GM19468 (cell line): Measurements from ENCODE around the gene GNPTG.

Source experiments
- ATAC-seq: cut with Tn5 transposase; IDR thresholded peaks from one replicate; pipeline ENCODE4 v1.9.1; 2021; ENCODE audit warnings: mild to moderate bottlenecking, moderate library complexity, moderate number of reproducible peaks; ENCODE audit not compliant: unreplicated experiment; ENCODE audit errors: extremely low read depth

GNPTG gene

DNA sequence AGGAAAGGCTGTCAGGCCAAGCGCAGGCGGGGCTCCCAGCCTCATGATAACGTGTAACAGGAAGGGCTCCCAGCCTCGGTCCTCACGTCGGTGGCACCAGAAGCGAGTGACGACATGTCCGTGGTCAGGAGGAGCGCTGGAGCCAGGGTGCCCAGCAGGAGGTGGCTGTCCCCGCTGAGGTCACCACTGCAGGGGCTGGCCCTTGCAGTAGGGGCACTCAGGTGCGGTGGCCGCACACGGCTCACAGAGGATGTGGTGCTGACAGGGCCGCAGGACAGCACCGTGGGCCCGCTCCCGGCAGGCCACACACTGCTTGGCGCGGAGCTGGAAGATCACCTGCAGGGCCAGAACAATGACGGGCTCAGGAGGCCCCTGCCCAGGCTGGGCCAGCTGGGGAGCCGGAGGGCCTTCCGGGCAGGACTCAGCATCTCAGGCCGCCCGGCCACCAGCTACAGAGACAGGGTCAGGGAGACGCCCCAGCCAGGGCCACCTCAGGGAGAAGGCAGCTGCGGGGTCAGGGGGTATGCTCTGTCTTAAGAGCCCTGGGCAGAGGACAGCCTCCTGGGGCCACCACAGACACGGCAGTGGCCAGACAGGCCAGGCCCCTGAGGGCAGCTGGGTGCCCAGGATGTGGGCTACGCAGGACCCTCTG lies 14.5 kb downstream of the GNPTG start:
- no peak for ATAC-seq

DNA sequence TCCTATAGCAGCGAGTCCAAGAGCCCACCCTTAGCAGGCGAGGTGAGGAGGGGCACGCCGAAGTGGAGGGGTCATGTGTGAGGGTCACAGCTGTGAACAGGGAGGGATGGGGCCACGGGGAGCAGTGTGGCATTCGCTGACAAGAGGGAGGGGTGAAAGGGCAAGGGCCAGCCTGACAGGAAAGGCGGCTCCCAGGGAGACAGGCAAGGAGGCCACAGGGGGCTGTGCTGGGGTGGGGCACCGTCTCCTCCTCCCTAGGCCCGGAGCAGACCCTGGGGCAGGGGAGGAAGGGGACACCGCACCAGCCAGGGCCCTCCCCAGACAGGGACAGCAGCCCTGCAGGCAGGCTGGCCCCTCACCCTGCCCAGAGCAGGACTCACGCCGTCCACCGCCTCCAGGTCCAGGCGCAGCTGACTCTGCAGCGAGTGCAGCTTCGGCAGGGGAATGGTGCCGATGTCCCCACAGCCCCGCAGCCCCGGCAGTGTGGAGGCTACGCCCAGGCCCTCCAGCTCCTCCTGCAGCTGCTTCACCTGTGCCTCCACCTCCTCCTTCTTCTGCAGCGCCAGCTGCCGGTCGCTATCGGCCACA lies 15.1 kb downstream of the GNPTG start:
- ATAC-seq: no peak

DNA sequence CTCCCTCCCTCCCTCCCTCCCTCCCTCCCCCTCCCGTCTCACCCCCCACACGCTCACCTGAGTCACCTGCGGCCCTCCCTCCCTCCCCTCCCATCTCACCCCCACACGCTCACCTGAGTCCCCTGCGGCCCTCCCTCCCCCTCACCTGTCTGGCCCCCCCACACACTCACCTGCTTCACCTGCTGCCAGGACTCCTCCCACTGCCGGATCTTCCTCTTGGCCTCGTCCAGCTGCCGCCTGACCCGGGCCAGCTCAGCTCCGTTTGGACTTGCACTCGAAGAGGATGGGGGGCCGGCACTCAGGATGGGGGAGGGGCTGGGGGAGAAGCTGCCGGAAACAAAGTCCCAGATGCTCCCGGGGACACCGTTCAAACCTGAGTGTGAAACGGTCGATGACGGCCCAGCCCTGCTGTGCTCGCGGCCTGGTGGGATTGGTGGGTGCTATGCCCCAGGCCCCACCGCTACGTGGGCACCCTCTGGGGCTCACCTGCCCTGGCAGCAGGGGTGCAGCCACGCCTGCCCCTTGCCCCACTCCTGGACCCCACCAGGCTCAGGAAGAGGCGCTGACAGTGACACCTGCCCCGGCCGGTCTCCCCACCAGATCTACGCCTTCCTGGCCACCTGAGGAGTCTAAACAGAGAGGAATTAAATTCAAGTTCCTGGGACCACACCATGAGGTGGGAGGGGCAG lies 15.9 kb downstream of the GNPTG start:
- no peak for ATAC-seq

DNA sequence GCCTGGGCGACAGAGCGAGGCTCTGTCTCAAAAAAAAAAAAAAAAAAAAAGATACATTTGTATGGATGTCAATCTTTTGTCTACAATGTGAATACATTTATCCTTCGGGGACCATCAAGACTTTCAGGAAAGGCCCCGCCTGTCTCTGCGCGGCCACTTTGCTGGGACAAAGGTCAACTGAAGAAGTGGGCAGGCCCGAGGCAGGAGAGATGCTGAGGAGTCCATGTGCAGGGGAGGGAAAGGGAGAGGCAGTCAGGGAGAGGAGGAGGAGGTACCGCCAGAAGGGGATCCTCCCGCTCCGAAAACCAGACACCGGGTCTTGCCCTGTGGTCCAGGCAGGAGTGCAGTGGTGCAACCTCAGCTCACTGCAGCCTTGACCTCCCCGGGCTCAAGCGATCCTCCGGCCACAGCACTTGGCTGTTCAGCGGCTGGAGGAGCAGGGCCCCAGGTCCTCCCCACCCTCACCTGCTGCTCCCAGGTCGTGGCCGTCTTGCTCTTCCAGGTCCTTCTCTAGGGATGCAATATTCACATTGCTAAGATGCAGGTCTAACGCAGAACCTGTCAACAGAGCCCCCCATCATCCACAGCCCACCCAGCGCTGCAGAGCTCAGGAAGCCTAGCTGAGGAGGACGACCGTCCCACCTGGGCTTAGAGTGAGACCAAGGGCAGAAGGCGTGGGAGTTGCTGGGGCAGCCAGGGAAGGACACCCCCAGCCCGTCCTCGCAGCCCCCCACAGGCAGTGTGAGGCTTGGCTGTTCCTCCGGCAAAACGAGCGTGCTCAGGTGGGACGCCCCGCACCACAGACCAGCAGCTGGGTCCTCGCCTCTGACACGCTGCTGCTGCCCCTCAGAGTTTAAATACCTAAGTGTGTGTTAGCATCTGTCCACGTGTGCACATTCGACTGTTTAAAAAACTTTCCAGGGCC lies 19.6 kb downstream of the GNPTG start:
- no peak for ATAC-seq

DNA sequence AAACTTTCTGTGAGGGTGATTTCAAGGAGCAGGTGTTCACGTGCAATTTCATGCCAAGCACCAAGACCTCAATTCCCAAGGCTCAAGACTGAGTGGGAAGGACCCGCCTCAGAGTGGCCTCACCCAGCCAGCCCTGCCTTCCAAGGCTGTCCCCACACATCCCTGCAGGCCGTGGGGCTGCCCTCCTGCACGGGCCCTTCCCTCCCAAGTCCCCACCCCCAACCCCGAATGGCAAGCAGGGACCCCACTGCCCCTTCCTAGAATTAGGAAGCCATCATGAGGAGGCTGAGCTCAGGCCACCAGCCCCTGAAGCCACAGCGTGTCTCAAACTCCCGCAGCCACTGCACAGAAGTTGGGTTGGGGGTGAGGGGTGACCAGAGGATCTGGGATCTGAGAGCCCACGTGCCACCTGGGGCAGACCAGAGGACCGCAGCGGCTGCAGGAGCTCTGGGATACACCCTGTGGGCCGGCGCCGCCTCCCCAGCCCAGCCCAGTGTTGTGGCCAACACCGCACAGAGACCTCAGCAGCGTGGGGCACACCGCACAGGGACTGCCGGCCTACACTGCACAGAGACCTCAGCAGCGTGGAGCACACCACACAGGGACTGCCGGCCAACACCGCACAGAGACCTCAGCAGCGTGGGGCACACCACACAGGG lies 20.7 kb downstream of the GNPTG start:
- ATAC-seq: no peak

DNA sequence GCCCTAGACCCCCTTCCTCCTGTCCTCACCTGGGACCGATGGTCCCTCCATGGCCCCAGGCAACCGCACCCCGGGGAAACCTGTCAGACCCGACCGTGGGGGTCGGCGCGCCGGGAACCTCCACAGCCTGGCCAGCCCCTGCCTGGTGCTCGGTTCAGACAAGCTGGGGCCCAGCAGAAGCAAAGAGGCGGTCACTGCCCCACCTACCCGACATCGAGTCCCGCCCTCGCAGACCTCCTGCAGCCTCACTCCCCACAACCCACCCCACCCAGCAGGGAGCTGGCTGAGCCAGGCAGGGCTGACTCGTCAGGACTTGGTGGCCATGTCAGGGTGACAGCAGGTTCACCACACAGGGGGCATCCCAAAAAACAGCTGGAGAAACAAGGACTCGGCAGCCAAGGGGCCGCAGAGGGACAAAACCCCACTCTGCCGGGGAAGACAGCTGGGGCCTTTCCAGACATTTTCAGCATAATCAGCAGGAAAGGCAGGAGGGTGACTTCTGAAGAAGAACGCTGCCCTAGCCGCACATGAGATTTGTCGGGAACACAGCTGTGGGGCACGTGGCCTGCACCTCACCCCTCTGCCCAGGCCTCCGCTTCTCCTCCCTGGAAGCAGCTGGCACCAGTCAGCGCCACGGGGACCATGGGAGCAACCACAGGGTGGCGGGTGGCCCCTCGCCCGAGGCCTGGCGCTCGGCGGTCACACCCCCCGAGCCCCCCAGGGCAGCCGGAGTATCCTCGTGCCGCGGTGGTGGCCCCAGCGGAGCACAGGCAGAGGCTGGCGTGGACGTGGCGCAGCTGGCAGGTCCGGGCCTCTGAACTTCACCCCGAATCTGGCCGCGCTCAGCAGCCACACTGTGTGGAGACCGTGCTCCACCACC lies 22.9 kb downstream of the GNPTG start:
- ATAC-seq: no peak

DNA sequence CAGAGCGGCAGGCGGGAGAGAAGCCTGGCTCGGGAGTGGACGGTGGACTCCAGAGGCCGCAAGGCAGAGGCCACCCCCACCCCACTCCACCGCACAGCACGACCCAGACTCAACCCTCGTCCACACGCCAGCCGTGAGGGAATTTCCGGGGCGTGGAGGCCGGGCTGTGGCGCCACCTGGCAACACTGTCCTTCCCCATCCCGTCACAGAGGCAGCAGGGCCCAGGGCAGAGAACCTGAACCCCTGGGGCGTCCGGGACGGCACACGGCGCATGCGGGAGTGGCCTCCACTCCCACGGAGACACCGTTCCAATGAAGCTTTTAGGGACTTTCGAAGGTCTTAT lies 23.5 kb downstream of the GNPTG start:
- ATAC-seq: no peak

DNA sequence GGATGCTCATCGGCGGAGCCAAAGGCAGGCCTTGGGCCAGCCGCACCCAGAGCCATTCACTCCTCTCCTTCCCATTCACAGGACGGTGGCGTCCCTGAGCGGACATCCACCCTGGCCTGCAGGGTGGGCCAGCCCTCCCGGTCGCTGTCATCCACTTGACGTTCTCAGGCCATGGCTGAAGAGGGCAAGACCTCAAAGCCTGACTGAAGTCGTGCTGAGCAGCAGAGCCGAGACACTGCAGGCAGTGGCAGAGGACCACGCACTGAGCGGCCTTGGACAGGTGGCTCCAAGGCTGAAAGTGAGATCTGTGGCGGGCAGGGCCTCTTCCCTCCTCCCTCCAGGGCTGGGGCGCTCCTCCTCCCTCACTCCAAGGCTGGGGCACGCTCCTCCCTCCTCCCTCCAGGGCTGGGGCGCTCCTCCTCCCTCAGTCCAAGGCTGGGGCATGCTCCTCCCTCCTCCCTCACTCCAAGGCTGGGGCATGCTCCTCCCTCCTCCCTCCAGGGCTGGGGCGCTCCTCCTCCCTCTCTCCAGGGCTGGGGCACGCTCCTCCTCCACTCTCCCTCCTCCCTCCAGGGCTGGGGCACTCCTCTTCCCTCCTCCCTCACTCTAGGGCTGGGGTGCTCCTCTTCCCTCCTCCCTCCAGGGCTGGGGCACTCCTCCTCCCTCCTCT lies 24.1 kb downstream of the GNPTG start:
- ATAC-seq: no peak

DNA sequence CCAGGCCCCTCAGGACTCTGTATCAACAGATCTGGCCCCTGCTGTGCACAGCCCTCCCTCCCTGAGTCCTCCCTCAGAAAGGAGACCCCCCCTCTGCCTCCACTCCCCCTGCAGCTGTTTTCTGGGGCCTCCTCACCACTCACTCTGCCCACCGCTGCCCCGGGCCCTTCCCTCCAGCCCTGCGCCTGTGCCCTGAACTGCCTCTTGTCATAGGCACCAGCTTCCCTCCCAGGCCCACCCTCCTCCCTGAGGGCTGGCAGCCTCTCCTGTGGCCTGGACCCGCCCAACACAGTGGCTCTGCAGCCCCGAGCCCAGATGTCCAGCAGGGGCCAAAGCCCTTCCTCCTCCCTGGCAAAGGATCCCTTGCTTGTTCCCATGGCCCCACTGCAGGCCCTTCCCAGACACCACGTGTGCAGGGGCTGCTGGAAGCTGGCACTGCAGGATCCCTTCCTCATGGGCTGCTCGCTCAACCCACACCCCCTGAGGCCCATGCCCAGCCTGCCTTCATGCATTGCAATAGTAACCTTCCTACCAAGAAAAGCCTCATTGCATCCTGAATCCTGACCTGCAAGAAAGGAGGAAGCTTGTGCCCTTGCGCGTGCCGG lies 25.8 kb downstream of the GNPTG start:
- ATAC-seq: no peak

DNA sequence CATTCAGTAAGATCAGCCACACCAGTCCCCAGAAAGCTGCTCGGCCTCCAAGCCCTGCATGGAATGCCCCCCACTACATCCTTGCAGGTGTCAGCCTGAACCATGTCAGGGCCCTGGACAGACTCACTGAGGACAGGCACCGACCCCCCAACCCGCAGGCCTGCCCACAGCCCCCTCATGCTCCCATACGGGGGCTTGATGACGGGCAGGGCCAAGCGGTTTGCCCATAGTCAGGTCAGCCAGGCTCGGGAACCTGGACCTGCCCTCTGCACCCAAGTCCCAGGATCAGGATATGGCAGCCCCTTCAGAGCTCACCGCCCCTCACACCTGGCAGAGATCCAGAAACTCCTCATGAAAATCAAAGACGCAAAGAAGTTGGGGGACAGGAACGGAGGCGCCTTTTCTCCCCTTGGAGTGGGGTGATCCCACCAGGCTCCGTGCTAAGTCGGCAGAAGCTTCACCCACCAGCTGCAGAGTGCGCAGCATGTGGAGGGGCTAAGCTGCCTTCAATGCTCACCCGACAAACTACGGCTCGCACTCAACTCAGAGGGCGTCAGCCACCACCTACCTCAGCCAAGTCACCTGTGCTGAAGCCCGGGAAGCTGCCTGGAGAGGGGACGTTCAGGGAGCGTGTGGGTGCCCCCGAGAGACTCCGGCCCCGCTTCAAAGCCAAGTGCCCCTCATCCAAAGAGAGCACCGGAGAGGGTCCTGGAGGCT lies 26.5 kb downstream of the GNPTG start:
- no peak for ATAC-seq

DNA sequence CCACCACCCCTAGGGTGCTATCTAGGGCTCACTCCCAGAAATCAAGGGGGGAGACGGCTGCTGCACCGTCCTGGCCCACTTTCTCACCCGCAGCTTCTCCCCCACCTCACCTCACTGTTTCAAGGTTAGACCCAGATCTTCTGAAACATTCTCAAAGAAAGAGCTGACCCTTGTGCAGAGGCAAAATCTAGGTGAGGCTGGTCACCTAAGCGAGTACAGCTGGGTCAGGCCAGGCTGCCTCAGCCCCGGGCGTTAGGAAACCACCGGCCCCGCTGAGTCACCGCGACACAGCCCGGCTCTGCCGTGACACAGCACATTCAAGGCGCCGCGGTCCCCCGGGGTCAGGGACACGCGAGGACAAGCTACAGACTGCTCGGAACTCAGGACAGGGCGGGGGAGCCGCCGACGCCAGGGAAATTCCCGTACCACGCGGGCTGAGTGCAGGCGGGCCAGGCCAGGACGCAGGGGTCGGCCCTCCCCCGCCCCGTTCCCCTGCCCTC lies 27.1 kb downstream of the GNPTG start:
- no peak for ATAC-seq

DNA sequence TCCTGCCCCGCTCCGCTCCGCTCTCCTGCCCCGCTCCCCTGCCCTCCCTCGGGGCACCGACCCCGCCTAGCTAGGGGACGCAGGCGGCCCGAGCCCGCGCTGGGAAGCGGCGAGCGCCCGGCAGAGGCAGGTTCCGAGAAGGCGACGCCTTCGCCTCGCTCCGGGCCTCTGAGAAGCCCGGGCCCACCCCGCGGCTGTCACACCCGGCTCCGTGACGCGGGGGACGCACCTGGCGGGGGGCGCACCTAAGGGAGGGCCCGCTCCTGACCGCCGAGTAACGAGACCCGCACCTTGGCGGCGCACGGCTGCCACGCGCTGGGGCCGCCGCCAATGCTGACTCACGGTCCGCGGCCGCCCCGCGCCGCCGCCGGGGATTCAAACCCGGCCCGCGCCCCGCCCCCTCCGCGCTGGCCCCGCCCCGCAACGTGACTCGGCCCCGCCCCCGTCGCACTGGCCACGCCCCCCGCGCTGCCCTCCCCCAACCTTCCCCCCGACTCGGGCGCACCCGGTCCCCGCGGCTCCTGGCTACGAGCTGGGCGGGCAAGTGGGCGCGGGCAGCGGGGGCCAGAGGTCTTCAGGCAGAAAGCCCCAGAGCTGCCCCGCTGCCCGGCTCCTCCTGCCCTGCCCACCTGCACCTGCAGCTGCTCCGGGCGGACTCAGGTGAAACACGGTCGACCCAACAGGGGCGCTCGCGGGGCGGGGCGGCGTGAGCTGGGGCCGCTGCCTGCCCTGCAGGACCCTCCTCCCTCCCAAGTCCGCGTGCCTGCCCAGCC lies 27.8 kb downstream of the GNPTG start:
- ATAC-seq: no peak

DNA sequence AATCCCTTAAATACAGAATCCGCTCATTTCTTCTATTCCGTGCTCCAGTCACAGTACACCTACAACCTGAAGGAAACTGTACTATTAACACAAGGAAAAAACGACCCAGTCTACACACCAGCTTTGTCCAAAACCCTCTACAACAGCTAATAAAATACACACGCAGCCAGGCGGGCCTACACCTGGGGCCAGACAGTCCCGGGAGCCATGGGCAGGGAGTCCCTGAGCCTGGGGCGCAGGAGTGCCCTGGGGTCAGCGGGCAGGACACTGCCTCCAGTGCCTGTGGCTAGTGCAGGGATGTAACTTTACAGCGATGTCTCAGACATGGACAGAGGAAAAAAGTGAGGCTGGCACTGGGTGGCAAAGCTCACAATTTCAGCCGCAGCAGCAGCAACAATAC lies 28.5 kb downstream of the GNPTG start:
- ATAC-seq: no peak

DNA sequence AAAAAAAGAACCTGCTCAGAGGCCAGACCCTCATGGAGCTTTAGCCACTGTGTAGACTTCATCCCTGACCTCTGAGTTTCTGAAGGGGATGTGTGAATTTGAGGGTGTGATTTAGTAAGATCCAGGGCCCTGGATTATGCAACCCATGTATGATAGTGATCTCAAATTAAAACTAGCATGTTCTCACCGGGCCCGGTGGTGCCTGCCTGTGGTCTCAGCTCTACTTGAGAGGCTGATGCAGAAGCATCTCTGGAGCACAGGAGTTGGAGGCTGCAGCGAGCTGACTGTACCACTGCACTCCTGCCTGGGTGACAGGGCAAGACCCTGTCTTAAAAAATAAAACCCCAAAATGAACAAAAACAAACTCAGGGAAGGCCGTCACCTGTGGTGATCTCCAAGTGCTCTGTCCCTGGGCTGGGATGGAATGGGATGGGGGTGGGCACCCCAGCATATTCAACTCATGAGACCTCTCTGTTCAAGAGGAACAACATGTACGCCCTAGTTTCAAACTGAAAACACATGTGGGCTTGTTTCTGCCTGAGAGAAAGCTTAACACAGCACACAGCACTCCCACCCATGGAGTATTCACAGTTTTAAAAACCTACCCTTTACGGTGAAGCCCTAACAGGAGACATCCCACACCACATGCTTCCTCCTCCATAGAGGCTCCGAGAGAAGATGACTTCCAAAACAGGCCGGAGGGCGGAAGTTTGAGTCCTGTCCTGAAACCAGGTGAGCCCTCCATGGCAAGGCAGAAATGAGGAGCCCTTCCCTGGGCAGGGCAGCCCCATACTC lies 30.1 kb downstream of the GNPTG start:
- ATAC-seq: no peak

DNA sequence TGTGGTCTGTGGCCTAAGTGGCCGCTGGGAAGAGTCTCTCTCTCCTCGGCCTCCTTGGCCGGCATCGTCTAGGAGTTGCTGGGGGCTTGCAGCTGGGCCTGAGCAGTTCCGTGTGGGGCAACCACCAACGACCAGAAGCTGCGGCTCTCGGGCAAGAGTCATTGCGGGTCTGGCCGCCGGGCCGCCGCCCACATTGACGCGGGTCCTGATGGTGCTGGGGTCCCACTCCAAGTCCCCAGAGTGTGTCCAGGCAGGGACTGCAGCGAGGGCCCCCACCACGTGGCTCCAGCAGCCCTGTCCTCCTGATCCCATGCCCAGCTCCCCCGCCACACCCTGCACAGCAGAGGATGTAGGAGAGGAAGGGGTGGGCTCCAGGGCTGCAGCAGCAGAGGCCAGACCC lies 31.8 kb downstream of the GNPTG start:
- ATAC-seq: no peak

DNA sequence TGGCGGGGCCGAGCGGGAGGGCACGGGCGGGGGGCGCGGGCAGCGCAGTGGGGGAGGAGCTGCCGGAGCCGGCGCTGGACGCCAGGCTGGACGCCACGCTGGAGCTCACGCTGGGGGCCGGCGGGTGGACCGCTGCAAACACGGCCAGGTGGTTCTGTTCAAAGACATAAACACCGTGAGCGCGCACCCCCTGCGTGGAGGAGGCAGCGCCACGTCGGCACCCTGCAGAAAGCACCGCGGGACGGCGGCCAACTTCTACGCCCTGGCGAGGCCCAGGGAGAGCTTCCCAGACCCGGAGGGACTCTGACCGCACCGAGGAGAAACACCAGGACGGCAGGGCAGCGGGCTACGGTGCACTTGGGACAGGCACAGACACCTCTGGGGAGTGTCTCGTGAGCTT lies 33.5 kb downstream of the GNPTG start:
- no peak for ATAC-seq
